Keratinocyte (primary cell): ENCODE results near the gene DAPL1. TPM values are rescaled to one million over a fixed set of nuclear protein-coding genes. Genes with fewer than 3 reads are reported as not detected.

Source experiments
- DNase-seq: peaks from one replicate; pipeline ENCODE4 v3.0.0-alpha.2; 2011; ENCODE audit warnings: low read depth, missing footprints, low spot score
- FAIRE-seq: peaks from 2 replicates; lab custom pipeline; 2011; peaks lifted over from hg19 to GRCh38; lab: Jason Lieb, UNC
- H2AFZ ChIP-seq: 2 replicates; pipeline ENCODE4 v1.6.0; 2012; ENCODE audit warnings: low read length, control low read depth, inconsistent platforms; ENCODE audit not compliant: control insufficient read depth
- H3K27ac ChIP-seq: 2 replicates; pipeline ENCODE4 v1.5.1; 2011; ENCODE audit warnings: low read length; ENCODE audit not compliant: control insufficient read depth, insufficient read depth
- H3K27me3 ChIP-seq: 3 replicates; pipeline ENCODE4 v1.6.0; 2011; ENCODE audit warnings: low read length; ENCODE audit not compliant: control insufficient read depth, insufficient read depth; ENCODE audit errors: extremely low read depth
- H3K36me3 ChIP-seq, 2 experiments: 2 replicates in 1 of 2; 3 replicates in 1 of 2; pipeline ENCODE4 v1.5.1; 2011; ENCODE audit warnings: low read length in 2 of 2, mild to moderate bottlenecking in 1 of 2; ENCODE audit not compliant: control insufficient read depth in 2 of 2, insufficient read depth in 2 of 2; ENCODE audit errors: extremely low read depth in 1 of 2
- H3K4me1 ChIP-seq: 3 replicates; pipeline ENCODE4 v1.5.1; 2011; ENCODE audit warnings: low read length; ENCODE audit not compliant: control insufficient read depth, insufficient read depth; ENCODE audit errors: extremely low read depth
- H3K4me2 ChIP-seq: 3 replicates; pipeline ENCODE4 v1.6.0; 2011; ENCODE audit warnings: low read depth, low read length; ENCODE audit not compliant: control insufficient read depth, insufficient read depth; ENCODE audit errors: extremely low read depth
- H3K4me3 ChIP-seq, 3 experiments: fragments of 200-600 bp in 1 of 3; sonication (generic) in 1 of 3; 2 replicates in 2 of 3; 3 replicates in 1 of 3; pipeline ENCODE4 v1.5.1; 2011 to 2016; ENCODE audit warnings: low read length in 3 of 3, mild to moderate bottlenecking in 3 of 3, control low read depth in 2 of 3, inconsistent platforms in 1 of 3, low read depth in 1 of 3, mixed read lengths in 1 of 3, mixed run types in 1 of 3, moderate library complexity in 1 of 3; ENCODE audit not compliant: control insufficient read depth in 2 of 3, insufficient read depth in 2 of 3; ENCODE audit errors: extremely low read depth in 1 of 3
- H3K79me2 ChIP-seq: 2 replicates; pipeline ENCODE4 v1.6.0; 2012; ENCODE audit warnings: low read length; ENCODE audit not compliant: control insufficient read depth, insufficient read depth
- H3K9ac ChIP-seq: 3 replicates; pipeline ENCODE4 v1.6.0; 2011; ENCODE audit warnings: low read length; ENCODE audit not compliant: control insufficient read depth, insufficient read depth; ENCODE audit errors: extremely low read depth
- H3K9me1 ChIP-seq: 3 replicates; pipeline ENCODE4 v1.6.0; 2011; ENCODE audit warnings: low read length; ENCODE audit not compliant: control insufficient read depth, insufficient read depth; ENCODE audit errors: extremely low read depth
- H3K9me3 ChIP-seq: 2 replicates; pipeline ENCODE4 v1.5.1; 2012; ENCODE audit warnings: low read depth, low read length; ENCODE audit not compliant: control insufficient read depth
- H4K20me1 ChIP-seq: 3 replicates; pipeline ENCODE4 v1.6.0; 2011; ENCODE audit warnings: low read length; ENCODE audit not compliant: control insufficient read depth, insufficient read depth; ENCODE audit errors: extremely low read depth
- CTCF ChIP-seq, 3 experiments: IDR thresholded peaks in 1 of 3; conservative IDR thresholded peaks in 1 of 3; optimal IDR thresholded peaks in 1 of 3; 2 replicates in 2 of 3; 3 replicates in 1 of 3; pipeline versions ENCODE3 to v1.5.1; 2011; ENCODE audit warnings: low read length in 3 of 3, mild to moderate bottlenecking in 3 of 3, moderate library complexity in 2 of 3, control low read depth in 1 of 3, inconsistent platforms in 1 of 3; ENCODE audit not compliant: insufficient read depth in 2 of 3; ENCODE audit errors: extremely low read depth in 1 of 3
- EZH2 ChIP-seq: IDR thresholded peaks from one replicate; pipeline ENCODE4 v1.6.1; 2012; ENCODE audit warnings: inconsistent platforms, mild to moderate bottlenecking, low read length, moderate library complexity
- dilution Hi-C: fragments of 300-500 bp; cut with MboI; formaldehyde crosslinking; loops from one replicate; pipeline ENCODE4 v1.7.0; 2020; ENCODE audit warnings: low sequenced_read_pairs; ENCODE audit not compliant: extremely low pct_ligation_motif_present
- polyA plus RNA-seq, 5 experiments: library from polyadenylated mRNA; depleted of rRNA in 3 of 5; stranded (reverse) in 3 of 5; stranded (forward) in 1 of 5; unstranded in 1 of 5; fragments of >200 nt; gene quantifications; 1 replicate in 1 of 5; 2 replicates in 3 of 5; 3 replicates in 1 of 5; pipeline versions ENCODE4 v1.2.1 to v1.2.3, GENCODE V29; 2011 to 2012; ENCODE audit warnings: missing spikeins in 2 of 5, low read depth in 1 of 5, low replicate concordance in 1 of 5

Gene DAPL1
- polyA plus RNA-seq, 1 donor (not counting 4 experiments of a cell fraction or from before 2014, with no cell fraction given), result 4.8 TPM

- TF ChIP-seq CTCF (optimal IDR thresholded peaks at IDR 0.05 in 1 of 3, IDR thresholded peaks at IDR 0.05 in 1 of 3, conservative IDR thresholded peaks at IDR 0.05 in 1 of 3; ENCODE audit: extremely low read depth in 1 of 3, insufficient read depth in 2 of 3, low read length in 3 of 3), result no peak
- Histone ChIP-seq H3K4me1 (no peaks in the 10 kb centered on the region), H2AFZ (no peak overlapping the region), H4K20me1 (no peaks in the 10 kb centered on the region), H3K27me3 (peaks cover 5% of the 10 kb centered on the region), H3K9ac (no peak overlapping the region), H3K36me3 (no peaks in the 10 kb centered on the region), H3K9me3 (no peaks in the 10 kb centered on the region), H3K4me3 (no peak overlapping the region), H3K27ac (no peak overlapping the region), H3K9me1 (no peaks in the 10 kb centered on the region), H3K79me2 (no peaks in the 10 kb centered on the region), H3K4me2 (no peak overlapping the region)
- DNase-seq (no peak), FAIRE-seq (no peak)
- dilution Hi-C loops, result no loop called here
Measured at GRCh38 chr2:158746488-158746887, 48.6 kb upstream of the DAPL1 start.

- H3K9me3 ChIP-seq, result no peaks in the 10 kb centered on the region
- FAIRE-seq (no peak), DNase-seq (no peak)
- H3K79me2 ChIP-seq, result no peaks in the 10 kb centered on the region
- no peak overlapping the region for H3K27ac ChIP-seq
- dilution Hi-C loops, result no loop called here
- H3K36me3 ChIP-seq, result no peaks in the 10 kb centered on the region
- H3K9ac ChIP-seq, result no peak overlapping the region
- no peaks in the 10 kb centered on the region for H3K9me1 ChIP-seq
- TF ChIP-seq EZH2 (no peak), CTCF (optimal IDR thresholded peaks at IDR 0.05 in 1 of 3, IDR thresholded peaks at IDR 0.05 in 1 of 3, conservative IDR thresholded peaks at IDR 0.05 in 1 of 3; ENCODE audit: extremely low read depth in 1 of 3, insufficient read depth in 2 of 3, low read length in 3 of 3) (no peak)
- H3K27me3 ChIP-seq, result peaks cover 5% of the 10 kb centered on the region
- H3K4me1 ChIP-seq, result no peaks in the 10 kb centered on the region
- H2AFZ ChIP-seq, result no peak overlapping the region
- H3K4me2 ChIP-seq, result no peak overlapping the region
- no peak overlapping the region for H3K4me3 ChIP-seq
- H4K20me1 ChIP-seq, result no peaks in the 10 kb centered on the region
Measured at GRCh38 chr2:158747281-158747680, 47.8 kb upstream of the DAPL1 start.
